ENCODE measurements around the gene CTH.
"Not testable (repeated sequence)": the region's sequence is repeated elsewhere in the genome, so short reads cannot be mapped to it uniquely, and the experiment has no call there.

Gene CTH

DNA sequence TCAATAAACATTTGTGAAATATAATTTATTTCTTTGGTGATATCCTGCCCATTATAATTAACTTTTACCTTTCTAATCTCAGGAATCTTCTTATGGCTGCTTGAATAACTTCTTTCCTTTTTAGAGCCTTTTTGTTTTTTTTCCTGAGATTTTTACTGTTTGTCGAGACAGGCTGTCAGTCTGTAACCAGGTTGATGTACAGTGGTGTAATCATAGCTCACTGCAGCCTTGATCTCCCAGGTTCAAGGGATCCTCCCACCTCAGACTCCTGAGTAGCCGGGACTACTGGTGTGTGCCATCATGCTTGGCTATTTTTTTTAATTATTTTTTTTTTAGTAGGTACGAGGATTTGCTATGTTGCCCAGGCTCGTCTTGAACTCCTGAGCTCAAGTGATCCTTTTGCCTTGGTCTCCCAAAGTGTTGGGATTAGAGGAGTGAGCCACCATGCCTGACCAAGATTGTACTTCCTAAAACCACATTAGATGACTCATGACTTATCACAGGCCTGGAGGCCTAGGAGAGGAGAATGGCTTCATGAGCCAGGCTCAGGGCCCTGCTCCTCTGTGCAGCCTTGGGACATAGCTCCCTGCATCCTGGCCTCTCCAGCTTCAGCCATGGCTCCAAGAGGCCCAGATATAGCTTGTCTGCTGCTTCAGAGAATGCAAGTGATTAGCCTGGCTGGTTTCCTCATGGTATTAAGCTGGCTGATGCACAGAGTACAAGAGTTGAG, 48.6 kb downstream of the CTH start:
- no peak overlapping the region for H3K4me3 ChIP-seq
- H3K4me1 ChIP-seq, result no peaks in the 10 kb centered on the region
- intact Hi-C loops (cut with DNase I; ENCODE audit: low total_unique reads), result no loop called here
- no peaks in the 10 kb centered on the region for H3K9me3 ChIP-seq
- no peak for DNase-seq
- no peak overlapping the region for H3K27ac ChIP-seq
- H3K36me3 ChIP-seq, result no peaks in the 10 kb centered on the region
- TF ChIP-seq, protein P1, sequence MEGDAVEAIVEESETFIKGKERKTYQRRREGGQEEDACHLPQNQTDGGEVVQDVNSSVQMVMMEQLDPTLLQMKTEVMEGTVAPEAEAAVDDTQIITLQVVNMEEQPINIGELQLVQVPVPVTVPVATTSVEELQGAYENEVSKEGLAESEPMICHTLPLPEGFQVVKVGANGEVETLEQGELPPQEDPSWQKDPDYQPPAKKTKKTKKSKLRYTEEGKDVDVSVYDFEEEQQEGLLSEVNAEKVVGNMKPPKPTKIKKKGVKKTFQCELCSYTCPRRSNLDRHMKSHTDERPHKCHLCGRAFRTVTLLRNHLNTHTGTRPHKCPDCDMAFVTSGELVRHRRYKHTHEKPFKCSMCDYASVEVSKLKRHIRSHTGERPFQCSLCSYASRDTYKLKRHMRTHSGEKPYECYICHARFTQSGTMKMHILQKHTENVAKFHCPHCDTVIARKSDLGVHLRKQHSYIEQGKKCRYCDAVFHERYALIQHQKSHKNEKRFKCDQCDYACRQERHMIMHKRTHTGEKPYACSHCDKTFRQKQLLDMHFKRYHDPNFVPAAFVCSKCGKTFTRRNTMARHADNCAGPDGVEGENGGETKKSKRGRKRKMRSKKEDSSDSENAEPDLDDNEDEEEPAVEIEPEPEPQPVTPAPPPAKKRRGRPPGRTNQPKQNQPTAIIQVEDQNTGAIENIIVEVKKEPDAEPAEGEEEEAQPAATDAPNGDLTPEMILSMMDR (IDR thresholded peaks at IDR 0.05), result no peak
- H3K27me3 ChIP-seq, result no peaks in the 10 kb centered on the region

DNA sequence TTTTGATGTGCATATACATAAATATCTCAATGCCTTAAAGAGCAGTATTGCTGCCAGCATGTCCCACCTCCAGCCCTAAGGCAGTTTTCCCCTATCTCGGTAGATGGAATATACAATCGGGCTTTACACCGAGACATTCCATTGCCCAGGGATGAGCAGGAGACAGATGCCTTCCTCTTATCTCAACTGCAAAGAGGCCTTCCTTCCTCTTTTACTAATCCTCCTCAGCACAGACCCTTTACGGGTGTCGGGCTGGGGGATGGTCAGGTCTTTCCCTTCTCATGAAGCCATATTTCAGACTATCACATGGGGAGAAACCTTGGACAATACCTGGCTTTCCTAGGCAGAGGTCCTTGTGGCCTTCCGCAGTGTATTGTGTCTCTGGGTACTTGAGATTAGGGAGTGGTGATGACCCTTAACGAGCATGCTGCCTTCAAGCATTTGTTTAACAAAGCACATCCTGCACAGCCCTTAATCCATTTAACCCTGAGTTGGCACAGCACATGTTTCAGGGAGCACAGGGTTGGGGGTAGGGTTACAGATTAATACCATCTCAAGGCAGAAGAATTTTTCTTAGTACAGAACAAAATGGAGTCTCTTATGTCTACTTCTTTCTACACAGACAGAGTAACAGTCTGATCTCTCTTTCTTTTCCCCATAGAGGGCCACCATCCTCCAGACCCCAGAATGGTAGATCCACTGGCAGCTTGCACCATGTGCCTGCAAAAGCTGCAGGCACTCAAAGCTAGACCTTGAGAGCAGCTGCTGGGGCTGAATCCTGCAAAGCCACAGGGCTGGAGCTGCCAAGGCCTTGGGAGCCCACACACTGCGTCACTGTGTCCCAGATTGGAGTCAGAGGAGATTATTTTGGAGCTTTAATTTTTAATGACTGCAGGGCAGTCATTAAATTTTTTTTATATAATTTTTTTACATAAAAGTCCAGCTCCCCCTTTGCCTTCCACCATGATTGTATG, 50.0 kb downstream of the CTH start:
- DNase-seq; intact Hi-C loops (cut with DNase I; ENCODE audit: low total_unique reads); H3K4me1 ChIP-seq; H3K9me3 ChIP-seq; H3K4me3 ChIP-seq; H3K36me3 ChIP-seq; H3K27ac ChIP-seq; H3K27me3 ChIP-seq: not testable (repeated sequence)

DNA sequence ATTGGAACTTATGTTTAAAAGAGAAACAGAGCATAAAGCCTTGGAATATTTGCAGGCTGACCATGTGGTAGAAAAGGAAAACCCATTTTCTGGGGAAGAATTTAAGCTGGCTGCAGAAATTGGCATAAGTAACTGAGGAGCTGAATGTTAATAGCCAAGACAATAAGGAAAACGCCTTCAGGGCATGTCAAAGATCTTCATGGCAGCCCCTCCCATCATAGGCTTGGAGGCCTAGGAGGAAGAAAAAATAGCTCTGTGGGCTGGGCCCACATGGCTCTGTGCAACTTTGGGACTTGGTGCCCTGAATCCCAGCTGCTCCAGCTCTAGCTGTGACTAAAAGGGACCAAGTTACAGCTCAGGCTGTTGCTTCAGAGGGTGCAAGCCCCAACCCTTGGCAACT, 51.5 kb downstream of the CTH start:
- Histone ChIP-seq H3K9me3 (no peaks in the 10 kb centered on the region), H3K36me3 (no peaks in the 10 kb centered on the region), H3K27me3 (no peaks in the 10 kb centered on the region), H3K27ac (no peak overlapping the region), H3K4me1 (no peaks in the 10 kb centered on the region), H3K4me3 (no peak overlapping the region)
- TF ChIP-seq, protein P1 (IDR thresholded peaks at IDR 0.05), result no peak
- intact Hi-C loops (cut with DNase I; ENCODE audit: low total_unique reads), result no loop called here
- DNase-seq, result no peak

DNA sequence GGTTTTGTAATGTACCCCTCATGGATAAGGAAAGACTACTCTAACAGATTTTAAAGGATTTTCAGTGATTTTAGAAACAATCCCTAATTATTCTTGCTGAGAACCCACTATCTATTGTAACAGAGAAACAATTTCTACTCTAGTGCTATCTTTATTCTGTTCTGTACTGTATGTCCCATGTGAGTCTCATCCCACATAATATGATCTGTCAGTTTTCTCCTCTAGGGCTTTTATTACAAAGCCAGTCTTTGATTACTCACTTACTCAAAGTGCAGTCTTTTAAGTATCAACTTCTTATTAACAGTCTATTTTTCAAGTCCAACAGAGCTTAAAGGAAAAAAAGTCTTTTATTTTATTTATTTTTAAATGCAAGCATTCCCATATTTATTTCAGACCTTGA, 54.8 kb downstream of the CTH start:
- no peak for DNase-seq
- H3K27me3 ChIP-seq, result peaks cover 0 to 4% of the 10 kb centered on the region in 2 donors
- H3K4me1 ChIP-seq, result no peaks in the 10 kb centered on the region
- H3K4me3 ChIP-seq, result no peak overlapping the region
- intact Hi-C loops (cut with DNase I; ENCODE audit: low total_unique reads), result no loop called here
- no peaks in the 10 kb centered on the region for H3K9me3 ChIP-seq
- TF ChIP-seq, protein P1 (IDR thresholded peaks at IDR 0.05), result no peak
- no peaks in the 10 kb centered on the region for H3K36me3 ChIP-seq
- H3K27ac ChIP-seq, result no peak overlapping the region

DNA sequence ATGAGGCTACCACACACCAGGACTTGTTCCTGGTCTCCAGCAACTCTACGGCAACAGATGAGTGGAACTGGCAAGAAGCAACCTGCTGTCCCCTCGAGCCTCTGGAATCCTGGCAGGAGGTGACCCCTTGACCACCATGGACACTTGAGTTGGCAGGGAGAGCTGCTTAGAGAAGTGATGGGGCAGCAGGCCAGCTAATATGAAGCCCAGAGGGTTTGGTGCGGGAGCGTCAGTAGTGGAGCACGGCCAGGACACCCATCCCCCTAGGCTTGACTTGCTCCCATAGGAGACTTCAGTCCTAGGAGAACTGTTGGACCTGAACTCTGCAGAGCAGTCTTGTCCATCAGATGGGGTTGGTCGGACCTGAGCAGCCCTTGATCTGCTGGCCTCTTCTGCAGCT, 56.5 kb downstream of the CTH start:
- no peak overlapping the region for H3K4me3 ChIP-seq

More for the DNA sequence above, 56.5 kb downstream of the CTH start:
- no peaks in the 10 kb centered on the region for H3K9me3 ChIP-seq
- peaks cover 0 to 4% of the 10 kb centered on the region in 2 donors for H3K27me3 ChIP-seq
- no peaks in the 10 kb centered on the region for H3K36me3 ChIP-seq
- TF ChIP-seq, protein P1 (IDR thresholded peaks at IDR 0.05), result no peak
- intact Hi-C loops (cut with DNase I; ENCODE audit: low total_unique reads), result no loop called here
- H3K27ac ChIP-seq, result no peak overlapping the region
- H3K4me1 ChIP-seq, result no peaks in the 10 kb centered on the region
- DNase-seq, result no peak
